Brain microvascular endothelial cell (primary cell): ENCODE data around the gene XRN1.

Experiments
- DNase-seq: peaks from one replicate; pipeline ENCODE4 v3.0.0-alpha.2; 2020
- H3K27ac ChIP-seq: fragments of 250-450 bp; sonication (Bioruptor Pico); 2 replicates; pipeline ENCODE4 v1.5.1; 2020; ENCODE audit warnings: mild to moderate bottlenecking, moderate library complexity
- H3K27me3 ChIP-seq: fragments of 250-450 bp; sonication (Bioruptor Pico); replicated peaks from 2 replicates; pipeline ENCODE4 v1.5.1; 2020; ENCODE audit warnings: mild to moderate bottlenecking
- H3K36me3 ChIP-seq: fragments of 250-450 bp; sonication (Bioruptor Pico); replicated peaks from 2 replicates; pipeline ENCODE4 v1.5.1; 2020; ENCODE audit warnings: mild to moderate bottlenecking
- H3K4me3 ChIP-seq: 2 replicates; pipeline ENCODE4 v1.5.1; 2011; ENCODE audit warnings: low read depth, mild to moderate bottlenecking, control low read depth, low read length, moderate library complexity
- CTCF ChIP-seq: IDR thresholded peaks from 2 replicates; pipeline ENCODE4 v1.5.1; 2011; ENCODE audit warnings: low read depth, mild to moderate bottlenecking, moderate library complexity, low read length, control low read depth, inconsistent platforms; ENCODE audit errors: missing control alignments
- in situ Hi-C: cut with HindIII; loops from 2 replicates; pipeline ENCODE4 v1.10.0; 2017; ENCODE audit warnings: low sequenced_read_pairs, low pct_ligation_motif_present

Gene XRN1

GRCh38 chr3:142273501-142273900 lies 174.3 kb downstream of the XRN1 start:
- Histone ChIP-seq H3K36me3 (no peaks in the 10 kb centered on the region), H3K27ac (no peak overlapping the region), H3K4me3 (no peak overlapping the region), H3K27me3 (no peaks in the 10 kb centered on the region)
- no peak for DNase-seq
- in situ Hi-C loops, result no loop called here
- no peak for TF ChIP-seq CTCF

GRCh38 chr3:142272200-142272891 lies 175.5 kb downstream of the XRN1 start:
- H3K36me3 ChIP-seq, result no peaks in the 10 kb centered on the region
- no peak for TF ChIP-seq CTCF
- in situ Hi-C loops, result no loop called here

GRCh38 chr3:142270407-142270806 lies 177.4 kb downstream of the XRN1 start:
- Histone ChIP-seq H3K27me3 (no peaks in the 10 kb centered on the region), H3K4me3 (no peak overlapping the region), H3K27ac (no peak overlapping the region), H3K36me3 (no peaks in the 10 kb centered on the region)
- TF ChIP-seq CTCF, result no peak
- in situ Hi-C loops, result no loop called here
- DNase-seq, result no peak

More at GRCh38 chr3:142272200-142272891, 175.5 kb downstream of the XRN1 start:
- DNase-seq, result no peak
- H3K4me3 ChIP-seq, result no peak overlapping the region
- H3K27me3 ChIP-seq, result no peaks in the 10 kb centered on the region
- H3K27ac ChIP-seq, result no peak overlapping the region

- Histone ChIP-seq H3K27ac (no peak overlapping the region), H3K4me3 (no peak overlapping the region), H3K36me3 (no peaks in the 10 kb centered on the region), H3K27me3 (no peaks in the 10 kb centered on the region)
- TF ChIP-seq CTCF, result no peak
- in situ Hi-C loops, result no loop called here
- DNase-seq, result no peak
Observed at GRCh38 chr3:142269767-142270166, 178.1 kb downstream of the XRN1 start.

- H3K36me3 ChIP-seq, result no peaks in the 10 kb centered on the region
- H3K27me3 ChIP-seq, result no peaks in the 10 kb centered on the region
- H3K4me3 ChIP-seq, result no peak overlapping the region
- in situ Hi-C loops, result no loop called here
- no peak for DNase-seq
- TF ChIP-seq CTCF, result no peak
- no peak overlapping the region for H3K27ac ChIP-seq
Observed at GRCh38 chr3:142268426-142268825, 179.4 kb downstream of the XRN1 start.

GRCh38 chr3:142267269-142267668 lies 180.6 kb downstream of the XRN1 start:
- no peak for DNase-seq
- in situ Hi-C loops, result no loop called here
- no peaks in the 10 kb centered on the region for H3K27me3 ChIP-seq
- no peak overlapping the region for H3K4me3 ChIP-seq
- no peaks in the 10 kb centered on the region for H3K36me3 ChIP-seq
- TF ChIP-seq CTCF, result no peak
- H3K27ac ChIP-seq, result no peak overlapping the region
